Measurements from ENCODE around the gene CLDN10. TPM values are rescaled to one million over a fixed set of nuclear protein-coding genes. Genes with fewer than 3 reads are reported as not detected.

CLDN10 gene, protein sequence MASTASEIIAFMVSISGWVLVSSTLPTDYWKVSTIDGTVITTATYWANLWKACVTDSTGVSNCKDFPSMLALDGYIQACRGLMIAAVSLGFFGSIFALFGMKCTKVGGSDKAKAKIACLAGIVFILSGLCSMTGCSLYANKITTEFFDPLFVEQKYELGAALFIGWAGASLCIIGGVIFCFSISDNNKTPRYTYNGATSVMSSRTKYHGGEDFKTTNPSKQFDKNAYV
- 36.0 and 41.2 TPM in 2 replicates for total RNA-seq (2021; fragmentation: NEBNext Ultra II Directional; extraction: Animal tissue kit (Norgen Biotek cat#: 25700))
- 30.2 and 43.6 TPM in 2 replicates for polyA plus RNA-seq (2011; rRNA removed)
- polyA plus RNA-seq (2011; cell fraction: cytosol; rRNA removed): 34.6 TPM
- 25.1 TPM for polyA plus RNA-seq (2011; cell fraction: nucleus; rRNA removed)
- polyA plus RNA-seq (2012, experiment 1 of 2): 31.9 to 38.8 TPM (median 35.7 TPM) in 4 replicates
- 29.7 TPM for polyA plus RNA-seq (2012, experiment 2 of 2)
- 78.0 TPM for polyA plus RNA-seq (2013, experiment 1 of 2)
- polyA plus RNA-seq (2013, experiment 2 of 2): 105 TPM
- polyA minus RNA-seq (2011; rRNA and poly(A)+ RNA removed): 33.6 and 42.1 TPM in 2 replicates
- polyA minus RNA-seq (2011; cell fraction: cytosol; rRNA and poly(A)+ RNA removed): 17.0 TPM
- polyA minus RNA-seq (2011; cell fraction: nucleus; rRNA and poly(A)+ RNA removed): 31.4 TPM
- long read RNA-seq, experiment 1, transcript CLDN10-201 (5 exons, 949 nt): major isoform, 44 of 52 reads
- long read RNA-seq, experiment 1, partial matches to known transcripts: 4 of 52 reads
- long read RNA-seq, experiment 1, other reads (novel, unspliced or antisense): 4 of 52 reads
- long read RNA-seq, experiment 2, transcript CLDN10-201 (5 exons, 949 nt): major isoform, 92 of 104 reads
- long read RNA-seq, experiment 2, partial matches to known transcripts: 2 of 104 reads
- long read RNA-seq, experiment 2, other reads (novel, unspliced or antisense): 10 of 104 reads

DNA sequence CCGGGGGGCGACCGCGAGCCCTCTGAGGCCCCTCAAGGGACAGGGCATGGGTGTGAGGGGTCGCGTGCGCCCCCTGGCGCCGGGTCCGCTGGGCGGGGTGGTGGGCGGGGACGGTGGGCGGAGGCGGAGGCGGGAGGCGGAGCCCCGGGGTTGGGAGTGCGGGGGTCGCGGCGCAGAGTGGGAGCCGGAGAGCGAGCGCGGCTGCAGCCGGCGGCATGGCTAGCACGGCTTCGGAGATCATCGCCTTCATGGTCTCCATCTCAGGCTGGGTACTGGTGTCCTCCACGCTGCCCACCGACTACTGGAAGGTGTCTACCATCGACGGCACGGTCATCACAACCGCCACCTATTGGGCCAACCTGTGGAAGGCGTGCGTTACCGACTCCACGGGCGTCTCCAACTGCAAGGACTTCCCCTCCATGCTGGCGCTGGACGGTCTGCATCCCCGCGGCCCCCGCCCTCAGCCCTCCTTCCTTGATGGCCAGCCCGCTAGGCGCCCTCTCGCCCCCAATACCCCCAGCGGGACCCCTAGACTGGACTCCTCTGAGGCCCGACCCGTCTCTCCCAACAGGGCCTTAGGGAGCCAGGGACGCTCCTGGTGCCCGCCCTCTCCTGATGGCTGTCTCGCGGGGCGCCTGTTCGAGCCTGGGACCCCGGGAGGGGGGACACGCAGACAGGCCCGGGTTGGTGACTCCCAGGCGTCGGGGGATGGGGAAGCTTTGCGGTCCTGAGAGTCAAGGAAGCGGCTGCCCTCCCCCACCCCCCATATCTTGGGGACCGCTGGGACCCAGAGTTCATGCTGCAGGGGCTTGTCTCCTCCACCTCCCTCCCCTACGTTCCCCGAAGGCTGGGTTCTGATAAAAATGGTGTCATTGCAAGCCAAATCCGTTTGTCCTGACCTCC is at the start of gene CLDN10:
CLDN10 (plus strand) TSS at position 182 of the 903 bp plus-strand sequence; CDS start at position 216, 34 bp downstream.
- H3K4me1 ChIP-seq (replicated peaks in 1 of 4; ENCODE audit: control insufficient read depth in 3 of 4, insufficient read depth in 4 of 4, low read length in 3 of 4): peaks cover 2 to 12% (median 3%) of the 10 kb centered on the region in 4 experiments; a peak in 5 of 7 replicates
- peak within 1 kb of the TSS; percentile 14; the same call in 1 of the 2 replicates for H2BK20ac ChIP-seq (ENCODE audit: low read length)
- H4K91ac ChIP-seq (replicated peaks; ENCODE audit: insufficient read length, low read length): peak within 1 kb of the TSS; percentile 83
- H4K8ac ChIP-seq (ENCODE audit: extremely low read depth, insufficient read depth, low read length): peak within 1 kb of the TSS; percentile 84
- H3K14ac ChIP-seq (ENCODE audit: insufficient read length): no peak within 1 kb of the TSS
- no peaks in the 10 kb centered on the region; the same call in 1 of the 2 replicates for H3K79me1 ChIP-seq (ENCODE audit: low read depth, low read length)
- no peak for FAIRE-seq
- WGBS, 2 experiments (ENCODE audit: extremely low coverage in 1 of 2, insufficient coverage in 1 of 2, insufficient read length in 1 of 2, insufficient replicate concordance in 2 of 2, low coverage in 1 of 2, low lambda C conversion rate in 2 of 2, missing lambda C conversion rate in 1 of 2): 2% methylated on average over 30 of the region's 70 CpGs; no CpG with 5 or more reads in 1 of the 2 experiments
- H3K27me3 ChIP-seq (replicated peaks in 1 of 4; ENCODE audit: control insufficient read depth in 3 of 4, extremely low read depth in 1 of 4, insufficient read depth in 3 of 4, low read length in 3 of 4): peaks cover 0 to 3% (median 1%) of the 10 kb centered on the region in 4 experiments; a peak in 5 of 7 replicates
- H3K79me2 ChIP-seq (ENCODE audit: control insufficient read depth in 1 of 2, insufficient read depth in 2 of 2, low read length in 2 of 2): peaks cover 0 to 9% of the 10 kb centered on the region in 2 experiments; a peak in 1 of 4 replicates
- H3K18ac ChIP-seq (ENCODE audit: extremely low read depth, low read length): peak within 1 kb of the TSS; percentile 88
- peak within 1 kb of the TSS; percentile 91 to 97 for H3K4me2 ChIP-seq (ENCODE audit: insufficient read depth in 1 of 2, low read depth in 2 of 2, low read length in 2 of 2)
- ChIA-PET CTCF (ENCODE audit: partially characterized antibody) (interaction anchor here (0.6 to 1.9 kb wide), 18 partner anchors 11 to 281 kb away, joined by 3 to 11 read pairs (median 4); no protein-coding TSS in a partner anchor), POLR2A (ENCODE audit: partially characterized antibody) (interaction anchor here (1.1 to 1.4 kb wide), 2 partner anchors 11 to 20 kb away, joined by 3 to 6 read pairs; no protein-coding TSS in a partner anchor)
- H3K23ac ChIP-seq (ENCODE audit: insufficient read length): no peak within 1 kb of the TSS
- H3K27ac ChIP-seq (ENCODE audit: low read depth, low read length): no peak within 1 kb of the TSS
- H3K9ac ChIP-seq (replicated peaks in 1 of 4; ENCODE audit: extremely low read depth in 1 of 4, low read depth in 3 of 4, low read length in 3 of 4): peak within 1 kb of the TSS; percentile 6 to 76 (median 36)
- peak within 1 kb of the TSS; percentile 53 for H4K5ac ChIP-seq (ENCODE audit: insufficient read length, low read depth, low read length)
- H3K36me3 ChIP-seq (ENCODE audit: control insufficient read depth in 2 of 4, insufficient read depth in 4 of 4, low read length in 3 of 4): no peaks in the 10 kb centered on the region
- peak within 1 kb of the TSS; percentile 61 to 96 (median 77) for H3K4me3 ChIP-seq (ENCODE audit: extremely low read depth in 1 of 4, insufficient read depth in 2 of 4, low read depth in 3 of 4, low read length in 4 of 4)
- peaks cover 10% of the 10 kb centered on the region for H3K23me2 ChIP-seq (ENCODE audit: low read depth, low read length)
- peak within 1 kb of the TSS; percentile 32; the same call in 1 of the 2 replicates for H2BK5ac ChIP-seq (ENCODE audit: low read depth, low read length)
- no peak within 1 kb of the TSS for H2AK5ac ChIP-seq (ENCODE audit: low read depth, low read length)
- H3K9me3 ChIP-seq (ENCODE audit: insufficient read depth in 2 of 2, low read depth in 1 of 2, low read length in 1 of 2): no peaks in the 10 kb centered on the region
- H2BK120ac ChIP-seq (replicated peaks; ENCODE audit: low read depth, low read length): peak within 1 kb of the TSS; percentile 84
- no peaks in the 10 kb centered on the region for H4K20me1 ChIP-seq (replicated peaks in 1 of 2; ENCODE audit: control insufficient read depth in 1 of 2, insufficient read depth in 2 of 2, low read length in 2 of 2)
- H3K4ac ChIP-seq (replicated peaks; ENCODE audit: insufficient read length, low read depth, low read length): no peak within 1 kb of the TSS
- H2AFZ ChIP-seq (ENCODE audit: low read length): peak within 1 kb of the TSS; percentile 100
- no peak within 1 kb of the TSS; the same call in 1 of the 2 replicates for H2BK15ac ChIP-seq (ENCODE audit: low read length)
- no peak within 1 kb of the TSS for H3K56ac ChIP-seq (replicated peaks; ENCODE audit: insufficient read length, low read depth, low read length)
- 0 out of 2 replicates have a peak within 1 kb of the TSS, but pooled peaks have one; percentile 77 for H2BK12ac ChIP-seq (ENCODE audit: low read depth, low read length)
- DNase-seq (ENCODE audit: low read depth in 1 of 2, low spot score in 2 of 2): peak; percentile 53 to 94
- no peak for TF ChIP-seq JUN (IDR thresholded peaks at IDR 0.05; ENCODE audit: low read depth, low read length)
- no peak for TF ChIP-seq CBX5 (IDR thresholded peaks at IDR 0.05; ENCODE audit: low read depth, low read length)
- no peak for TF ChIP-seq SIX5 (IDR thresholded peaks at IDR 0.05; ENCODE audit: low read depth, low read length)
- no peak for TF ChIP-seq NRF1 (IDR thresholded peaks at IDR 0.05; ENCODE audit: low read depth, low read length)
- TF ChIP-seq BACH1 (IDR thresholded peaks at IDR 0.05; ENCODE audit: low read length): no peak
- peak in 1 of 2 experiments; percentile 80; a peak in 2 of 3 replicates for TF ChIP-seq POLR2A (IDR thresholded peaks at IDR 0.05; ENCODE audit: control extremely low read depth in 1 of 2, low read depth in 2 of 2, low read length in 2 of 2)
- no peak for TF ChIP-seq SP4 (IDR thresholded peaks at IDR 0.05; ENCODE audit: low read length)
